Muscle of arm (tissue), 12 donors: ENCODE measurements around the gene FGFR4. TPM values are rescaled to one million over a fixed set of nuclear protein-coding genes. Genes with fewer than 3 reads are reported as not detected.
A peak's percentile ranks its signal among the peaks of the same experiment; 100 is the strongest.

Source experiments
- DNase-seq: peaks from one replicate; pipeline ENCODE4 v3.0.0-alpha.2; 2013
- polyA plus RNA-seq, 12 donors: library from polyadenylated mRNA; unstranded; fragments of 120-200 nt; gene quantifications; one replicate each; pipeline ENCODE4 v1.2.1, GENCODE V29; 2013; ENCODE audit not compliant: insufficient read length in 12 of 12

The FGFR4 gene
- polyA plus RNA-seq, 12 donors = 59.0 to 189 (median 128) TPM; not detected in 1

GRCh38 chr5:177080265-177080664 lies 6.5 kb upstream of the FGFR4 start:
- DNase-seq = no peak

- DNase-seq = no peak
Measured at GRCh38 chr5:177081859-177082258, 4.9 kb upstream of the FGFR4 start.

GRCh38 chr5:177083357-177083756 lies 3.4 kb upstream of the FGFR4 start:
- no peak for DNase-seq

GRCh38 chr5:177084175-177084574 lies 2.5 kb upstream of the FGFR4 start:
- no peak for DNase-seq

GRCh38 chr5:177085985-177086653 lies 596 bp upstream of the FGFR4 start:
- DNase-seq = no peak

- no peak for DNase-seq
Measured at GRCh38 chr5:177087398-177088005, 787 bp downstream of the FGFR4 start.

GRCh38 chr5:177089127-177089526 lies 2.4 kb downstream of the FGFR4 start:
- no peak for DNase-seq

GRCh38 chr5:177089825-177090641 lies 3.3 kb downstream of the FGFR4 start:
- no peak for DNase-seq

- DNase-seq = no peak
Measured at GRCh38 chr5:177090813-177091212, 4.1 kb downstream of the FGFR4 start.

- no peak for DNase-seq
Measured at GRCh38 chr5:177091232-177091631, 4.5 kb downstream of the FGFR4 start.

GRCh38 chr5:177092178-177093081 lies 5.7 kb downstream of the FGFR4 start:
- DNase-seq = no peak

GRCh38 chr5:177093082-177093712 lies 6.5 kb downstream of the FGFR4 start:
- no peak for DNase-seq

- DNase-seq = no peak
Measured at GRCh38 chr5:177093803-177094202, 7.1 kb downstream of the FGFR4 start.

GRCh38 chr5:177094224-177095087 lies 7.7 kb downstream of the FGFR4 start:
- DNase-seq = peak; percentile 76

GRCh38 chr5:177095088-177095669 lies 8.5 kb downstream of the FGFR4 start:
- no peak for DNase-seq

- no peak for DNase-seq
Measured at GRCh38 chr5:177096162-177097015, 9.7 kb downstream of the FGFR4 start.

GRCh38 chr5:177097016-177097985 lies 10.6 kb downstream of the FGFR4 start:
- DNase-seq = no peak

GRCh38 chr5:177098120-177098469 lies 11.4 kb downstream of the FGFR4 start:
- DNase-seq = no peak
